HUES48 (cell line): ENCODE data around the gene ARMC12.

Experiments used
- H3K27ac ChIP-seq: one replicate; pipeline ENCODE4 v1.7.0; 2013; ENCODE audit warnings: low read depth, low read length, inconsistent platforms
- H3K27me3 ChIP-seq: 2 replicates; pipeline ENCODE4 v1.6.1; 2013; ENCODE audit warnings: mild to moderate bottlenecking, low read length; ENCODE audit not compliant: control insufficient read depth, insufficient read depth
- H3K36me3 ChIP-seq: 2 replicates; pipeline ENCODE4 v1.6.1; 2013; ENCODE audit warnings: low read length; ENCODE audit not compliant: control insufficient read depth, insufficient read depth
- H3K4me1 ChIP-seq: 2 replicates; pipeline ENCODE4 v1.6.1; 2013; ENCODE audit warnings: mild to moderate bottlenecking, low read length; ENCODE audit not compliant: control insufficient read depth, insufficient read depth
- H3K4me3 ChIP-seq: 2 replicates; pipeline ENCODE4 v1.5.1; 2013; ENCODE audit warnings: mild to moderate bottlenecking, low read depth, low read length
- H3K9ac ChIP-seq: 2 replicates; pipeline ENCODE4 v1.6.1; 2013; ENCODE audit warnings: mild to moderate bottlenecking, low read depth, low read length, moderate library complexity
- H3K9me3 ChIP-seq: 2 replicates; pipeline ENCODE4 v1.6.1; 2013; ENCODE audit warnings: low read length; ENCODE audit not compliant: control insufficient read depth, insufficient read depth

The ARMC12 gene

GRCh38 chr6:35794536-35795452, 58.0 kb downstream of the ARMC12 start:
- H3K27me3 ChIP-seq: no peaks in the 10 kb centered on the region
- no peak overlapping the region for H3K27ac ChIP-seq
- no peaks in the 10 kb centered on the region for H3K4me1 ChIP-seq
- H3K36me3 ChIP-seq: no peaks in the 10 kb centered on the region
- no peaks in the 10 kb centered on the region for H3K9me3 ChIP-seq
- H3K4me3 ChIP-seq: no peak overlapping the region
- no peak overlapping the region for H3K9ac ChIP-seq

GRCh38 chr6:35795453-35796071, 58.7 kb downstream of the ARMC12 start:
- H3K9ac ChIP-seq: no peak overlapping the region
- H3K36me3 ChIP-seq: no peaks in the 10 kb centered on the region
- H3K4me1 ChIP-seq: no peaks in the 10 kb centered on the region
- no peak overlapping the region for H3K27ac ChIP-seq
- H3K9me3 ChIP-seq: no peaks in the 10 kb centered on the region
- no peak overlapping the region for H3K4me3 ChIP-seq
- H3K27me3 ChIP-seq: no peaks in the 10 kb centered on the region

GRCh38 chr6:35796236-35796635, 59.4 kb downstream of the ARMC12 start:
- Histone ChIP-seq H3K9me3 (no peaks in the 10 kb centered on the region), H3K27ac (no peak overlapping the region), H3K27me3 (no peaks in the 10 kb centered on the region), H3K9ac (no peak overlapping the region), H3K36me3 (no peaks in the 10 kb centered on the region), H3K4me3 (no peak overlapping the region), H3K4me1 (no peaks in the 10 kb centered on the region)

- Histone ChIP-seq H3K27me3 (no peaks in the 10 kb centered on the region), H3K9ac (no peak overlapping the region), H3K27ac (no peak overlapping the region), H3K4me3 (no peak overlapping the region), H3K36me3 (no peaks in the 10 kb centered on the region), H3K4me1 (no peaks in the 10 kb centered on the region), H3K9me3 (no peaks in the 10 kb centered on the region)
Measured at GRCh38 chr6:35797837-35798526, 61.1 kb downstream of the ARMC12 start.
